Chondrocyte (in vitro differentiated cells): ENCODE data around the gene SPPL2C. TPM values are rescaled to one million over a fixed set of nuclear protein-coding genes. Genes with fewer than 3 reads are reported as not detected.

Experiments used
- DNase-seq: peaks from one replicate; pipeline ENCODE4 v3.0.0; 2021; ENCODE audit warnings: mixed read lengths, low spot score
- H3K27ac Mint-ChIP-seq: one replicate; pipeline ENCODE4 v1.8.0; 2021; ENCODE audit warnings: mild to moderate bottlenecking, moderate library complexity, mixed read lengths; ENCODE audit not compliant: unreplicated experiment
- H3K27me3 Mint-ChIP-seq: 2 replicates; pipeline ENCODE4 v1.8.0; 2021; ENCODE audit warnings: low read depth, mixed read lengths
- H3K36me3 Mint-ChIP-seq: 2 replicates; pipeline ENCODE4 v1.8.0; 2021; ENCODE audit warnings: low read depth, mixed read lengths
- H3K4me1 Mint-ChIP-seq: 2 replicates; pipeline ENCODE4 v1.8.0; 2021; ENCODE audit warnings: low read depth, mild to moderate bottlenecking, mixed read lengths
- H3K4me3 Mint-ChIP-seq: one replicate; pipeline ENCODE4 v1.8.0; 2021; ENCODE audit warnings: mild to moderate bottlenecking, moderate library complexity, mixed read lengths; ENCODE audit not compliant: unreplicated experiment
- H3K9me3 Mint-ChIP-seq: 2 replicates; pipeline ENCODE4 v1.8.0; 2021; ENCODE audit warnings: low read depth, mixed read lengths
- CTCF ChIP-seq: fragments of 200-600 bp; sonication (generic); IDR thresholded peaks from 2 replicates; pipeline ENCODE4 v1.5.0; 2021; ENCODE audit warnings: antibody characterized with exemption, mild to moderate bottlenecking, moderate library complexity
- total RNA-seq: library from RNA; stranded (reverse); gene quantifications from 3 replicates; pipeline ENCODE4 v1.2.1, GENCODE V29; 2021

The SPPL2C gene
- total RNA-seq, 1 donor from 2014 or later, result not detected

- no peak for DNase-seq
- TF ChIP-seq CTCF, result no peak
- H3K9me3 Mint-ChIP-seq, result no peaks in the 10 kb centered on the region
- H3K36me3 Mint-ChIP-seq, result no peaks in the 10 kb centered on the region
- H3K4me3 Mint-ChIP-seq, result no peak overlapping the region
- H3K27me3 Mint-ChIP-seq, result peaks cover 28% of the 10 kb centered on the region
- H3K27ac Mint-ChIP-seq, result no peak overlapping the region
- H3K4me1 Mint-ChIP-seq, result no peaks in the 10 kb centered on the region
These were observed 2.7 kb upstream of the SPPL2C start for GRCh38 chr17:45841883-45842525.

GRCh38 chr17:45843722-45844121 lies 959 bp upstream of the SPPL2C start:
- Mint-ChIP-seq H3K4me3 (no peak overlapping the region), H3K27ac (no peak overlapping the region), H3K36me3 (no peaks in the 10 kb centered on the region), H3K9me3 (no peaks in the 10 kb centered on the region), H3K4me1 (no peaks in the 10 kb centered on the region), H3K27me3 (peaks cover 29% of the 10 kb centered on the region)
- DNase-seq, result no peak
- no peak for TF ChIP-seq CTCF

GRCh38 chr17:45845376-45846185 lies 900 bp downstream of the SPPL2C start:
- Mint-ChIP-seq H3K4me1 (no peaks in the 10 kb centered on the region), H3K36me3 (no peaks in the 10 kb centered on the region), H3K27me3 (peaks cover 26% of the 10 kb centered on the region)

GRCh38 chr17:45846223-45846622 lies 1.5 kb downstream of the SPPL2C start:
- H3K4me3 Mint-ChIP-seq, result no peak overlapping the region
- H3K9me3 Mint-ChIP-seq, result no peaks in the 10 kb centered on the region
- no peak for TF ChIP-seq CTCF
- no peaks in the 10 kb centered on the region for H3K4me1 Mint-ChIP-seq
- no peak for DNase-seq
- no peaks in the 10 kb centered on the region for H3K36me3 Mint-ChIP-seq
- no peak overlapping the region for H3K27ac Mint-ChIP-seq
- peaks cover 26% of the 10 kb centered on the region for H3K27me3 Mint-ChIP-seq

More at GRCh38 chr17:45845376-45846185, 900 bp downstream of the SPPL2C start:
- TF ChIP-seq CTCF, result no peak
- Mint-ChIP-seq H3K27ac (no peak overlapping the region), H3K4me3 (no peak overlapping the region), H3K9me3 (no peaks in the 10 kb centered on the region)
- peak; percentile 63 for DNase-seq

GRCh38 chr17:45846646-45847045 lies 2.0 kb downstream of the SPPL2C start:
- Mint-ChIP-seq H3K4me1 (no peaks in the 10 kb centered on the region), H3K4me3 (no peak overlapping the region), H3K27ac (no peak overlapping the region)

More at GRCh38 chr17:45846646-45847045, 2.0 kb downstream of the SPPL2C start:
- no peaks in the 10 kb centered on the region for H3K9me3 Mint-ChIP-seq
- no peaks in the 10 kb centered on the region for H3K36me3 Mint-ChIP-seq
- no peak for TF ChIP-seq CTCF
- peaks cover 23% of the 10 kb centered on the region for H3K27me3 Mint-ChIP-seq
- DNase-seq, result no peak
